Ishikawa (cell line): Measurements from ENCODE around the gene SLC25A45.

Experiments
- CEBPB ChIP-seq: IDR thresholded peaks from 2 replicates; pipeline ENCODE4 v1.6.1; 2012
- EP300 ChIP-seq: IDR thresholded peaks from 2 replicates; pipeline ENCODE4 v1.6.1; 2012; ENCODE audit warnings: borderline replicate concordance
- NFIC ChIP-seq: IDR thresholded peaks from 2 replicates; pipeline ENCODE4 v1.6.1; 2012
- REST ChIP-seq: IDR thresholded peaks from 2 replicates; pipeline ENCODE4 v1.6.1; 2012; ENCODE audit warnings: low read depth, mild to moderate bottlenecking
- TCF12 ChIP-seq: IDR thresholded peaks from 2 replicates; pipeline ENCODE4 v1.6.1; 2012; ENCODE audit warnings: low read depth
- TEAD4 ChIP-seq: IDR thresholded peaks from 2 replicates; pipeline ENCODE4 v1.6.1; 2012
- TF ChIP-seq, protein P1 (sequence below): IDR thresholded peaks from 2 replicates; pipeline ENCODE4 v1.6.1; 2012

- TF ChIP-seq REST (no peak), TEAD4 (no peak), CEBPB (no peak), TCF12 (no peak), EP300 (no peak), NFIC (no peak)
- TF ChIP-seq, protein P1, sequence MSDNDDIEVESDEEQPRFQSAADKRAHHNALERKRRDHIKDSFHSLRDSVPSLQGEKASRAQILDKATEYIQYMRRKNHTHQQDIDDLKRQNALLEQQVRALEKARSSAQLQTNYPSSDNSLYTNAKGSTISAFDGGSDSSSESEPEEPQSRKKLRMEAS = no peak
Measured at GRCh38 chr11:65398362-65398910, 16.0 kb upstream of the SLC25A45 start.
